HG02571 (cell line): Measurements from ENCODE around the gene TEKT5.

Experiments
- ATAC-seq: cut with Tn5 transposase; IDR thresholded peaks from one replicate; pipeline ENCODE4 v1.9.1; 2021; ENCODE audit warnings: mild to moderate bottlenecking, moderate library complexity; ENCODE audit not compliant: unreplicated experiment

TEKT5 gene

GRCh38 chr16:10612649-10613179, 82.0 kb downstream of the TEKT5 start:
- no peak for ATAC-seq

GRCh38 chr16:10611825-10612342, 82.8 kb downstream of the TEKT5 start:
- ATAC-seq, result no peak

GRCh38 chr16:10610499-10611184, 84.1 kb downstream of the TEKT5 start:
- no peak for ATAC-seq

- no peak for ATAC-seq
Measured at GRCh38 chr16:10609402-10609774, 85.3 kb downstream of the TEKT5 start.

- ATAC-seq, result no peak
Measured at GRCh38 chr16:10608687-10609401, 85.9 kb downstream of the TEKT5 start.

- ATAC-seq, result no peak
Measured at GRCh38 chr16:10607157-10607556, 87.6 kb downstream of the TEKT5 start.

GRCh38 chr16:10606607-10607006, 88.1 kb downstream of the TEKT5 start:
- no peak for ATAC-seq

- ATAC-seq, result no peak
Measured at GRCh38 chr16:10605636-10606035, 89.1 kb downstream of the TEKT5 start.

- ATAC-seq, result no peak
Measured at GRCh38 chr16:10601444-10602408, 93.0 kb downstream of the TEKT5 start.

- no peak for ATAC-seq
Measured at GRCh38 chr16:10600782-10601443, 93.8 kb downstream of the TEKT5 start.

GRCh38 chr16:10599626-10600025, 95.1 kb downstream of the TEKT5 start:
- no peak for ATAC-seq

- no peak for ATAC-seq
Measured at GRCh38 chr16:10598157-10598556, 96.6 kb downstream of the TEKT5 start.

GRCh38 chr16:10597187-10597601, 97.5 kb downstream of the TEKT5 start:
- ATAC-seq, result no peak

GRCh38 chr16:10594312-10594950, 100.3 kb downstream of the TEKT5 start:
- ATAC-seq, result no peak

GRCh38 chr16:10592611-10593010, 102.1 kb downstream of the TEKT5 start:
- ATAC-seq, result no peak

- ATAC-seq, result no peak
Measured at GRCh38 chr16:10590342-10590741, 104.4 kb downstream of the TEKT5 start.

GRCh38 chr16:10589109-10589508, 105.6 kb downstream of the TEKT5 start:
- ATAC-seq, result no peak

- no peak for ATAC-seq
Measured at GRCh38 chr16:10587622-10588021, 107.1 kb downstream of the TEKT5 start.

- ATAC-seq, result no peak
Measured at GRCh38 chr16:10584981-10585438, 109.7 kb downstream of the TEKT5 start.

GRCh38 chr16:10583269-10583668, 111.5 kb downstream of the TEKT5 start:
- ATAC-seq, result no peak
